GM18861 (cell line): ENCODE results near the gene DTD1.
"Not testable (repeated sequence)": the region's sequence is repeated elsewhere in the genome, so short reads cannot be mapped to it uniquely, and the experiment has no call there.

ENCODE experiments used
- ATAC-seq: cut with Tn5 transposase; IDR thresholded peaks from one replicate; pipeline ENCODE4 v1.9.1; 2021; ENCODE audit not compliant: unreplicated experiment

DTD1 gene

DNA sequence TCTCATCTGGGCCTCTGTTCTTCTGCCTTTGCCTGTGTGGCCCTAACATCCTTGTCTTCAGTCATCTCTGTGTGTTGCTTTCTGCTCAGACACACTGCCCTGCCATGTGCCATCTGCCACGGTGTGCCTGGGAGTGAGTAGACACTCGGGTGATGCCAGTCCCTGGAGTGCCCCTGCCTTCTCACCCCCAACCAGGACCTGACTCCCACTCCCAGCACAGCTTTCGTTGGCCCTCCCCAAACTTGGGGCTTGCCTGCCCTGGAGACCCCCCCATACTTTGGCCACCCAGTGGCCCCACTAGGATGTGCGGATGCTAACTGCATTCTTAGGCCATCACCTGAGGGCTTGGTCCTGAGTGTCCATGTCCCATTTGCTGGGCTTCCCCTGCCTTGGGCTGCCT, 149.3 kb downstream of the DTD1 start:
- ATAC-seq, result no peak

DNA sequence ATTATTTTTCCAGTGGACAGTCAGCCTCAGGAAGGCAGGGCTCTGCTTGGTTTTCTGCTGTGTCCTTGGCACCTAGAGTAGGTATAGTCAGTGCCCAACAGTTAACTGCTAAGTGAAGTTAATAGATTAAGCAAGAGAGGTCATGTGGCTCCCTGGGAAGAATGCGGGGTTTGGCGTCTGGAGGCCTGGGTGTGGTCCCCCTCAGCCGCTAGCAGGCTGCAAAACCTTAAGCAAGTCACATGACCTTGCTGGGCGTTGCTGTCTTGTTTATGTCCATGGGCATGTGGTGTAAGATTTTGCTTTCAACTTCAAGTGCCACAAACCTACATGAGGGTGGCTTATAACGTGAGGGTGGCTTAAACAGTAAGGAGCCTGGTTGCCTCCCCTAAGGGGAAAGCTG, 150.2 kb downstream of the DTD1 start:
- ATAC-seq, result no peak

DNA sequence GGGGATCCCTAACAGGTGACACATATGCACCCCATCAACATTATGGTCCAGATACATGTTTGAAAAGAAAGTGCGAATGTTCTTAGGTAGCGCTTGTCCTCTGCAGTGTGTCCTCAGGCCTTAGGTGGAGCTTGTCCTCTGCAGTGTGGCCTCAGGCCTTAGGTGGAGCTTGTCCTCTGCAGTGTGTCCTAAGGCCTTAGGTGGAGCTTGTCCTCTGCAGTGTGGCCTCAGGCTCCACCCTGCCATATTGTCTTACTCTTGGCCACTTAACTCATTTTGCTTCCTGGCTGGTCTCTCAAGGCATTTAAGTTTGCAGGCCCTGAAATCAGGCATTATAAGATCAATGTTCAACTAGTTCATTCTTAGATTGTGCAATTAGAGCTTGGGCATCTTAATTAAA, 151.0 kb downstream of the DTD1 start:
- ATAC-seq, result no peak

DNA sequence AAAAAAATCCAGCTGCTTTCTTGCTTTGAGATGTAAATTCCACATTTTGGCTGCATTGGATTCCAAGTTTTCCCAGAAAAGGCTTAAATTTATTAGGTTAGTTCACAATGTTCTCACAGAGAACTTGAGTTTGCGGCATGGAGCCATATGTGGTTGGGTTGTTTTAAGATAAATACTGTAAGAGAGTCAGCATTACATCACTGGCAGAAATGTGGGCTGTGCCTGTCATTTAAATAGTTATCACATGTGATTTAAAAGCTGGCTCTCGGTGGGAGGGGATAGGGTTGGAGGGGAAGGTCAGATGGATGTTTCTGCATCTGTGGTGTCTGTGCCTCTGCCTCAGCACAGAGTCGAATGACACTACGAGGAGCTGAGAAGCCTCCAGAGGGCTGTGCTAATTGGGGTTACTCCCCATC, 151.9 kb downstream of the DTD1 start:
- no peak for ATAC-seq

DNA sequence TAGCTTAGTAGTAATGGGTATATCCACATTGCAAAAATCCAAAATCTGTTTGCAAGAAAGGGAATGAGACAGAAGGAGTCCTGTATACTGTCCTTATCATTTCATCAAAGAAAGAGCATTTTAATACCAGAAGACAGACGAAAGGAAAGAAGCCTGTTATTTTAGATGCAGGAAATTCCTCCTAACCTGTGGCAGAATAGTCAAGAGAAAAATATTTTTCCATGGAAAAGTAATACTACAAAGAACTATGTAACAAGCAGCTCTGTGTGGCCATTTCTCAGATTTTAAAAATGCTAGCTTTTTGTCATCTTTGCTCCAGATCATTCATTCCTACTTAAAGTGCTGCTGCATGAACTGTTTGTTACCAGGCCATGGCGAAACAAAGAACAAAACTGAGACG, 152.9 kb downstream of the DTD1 start:
- no peak for ATAC-seq

DNA sequence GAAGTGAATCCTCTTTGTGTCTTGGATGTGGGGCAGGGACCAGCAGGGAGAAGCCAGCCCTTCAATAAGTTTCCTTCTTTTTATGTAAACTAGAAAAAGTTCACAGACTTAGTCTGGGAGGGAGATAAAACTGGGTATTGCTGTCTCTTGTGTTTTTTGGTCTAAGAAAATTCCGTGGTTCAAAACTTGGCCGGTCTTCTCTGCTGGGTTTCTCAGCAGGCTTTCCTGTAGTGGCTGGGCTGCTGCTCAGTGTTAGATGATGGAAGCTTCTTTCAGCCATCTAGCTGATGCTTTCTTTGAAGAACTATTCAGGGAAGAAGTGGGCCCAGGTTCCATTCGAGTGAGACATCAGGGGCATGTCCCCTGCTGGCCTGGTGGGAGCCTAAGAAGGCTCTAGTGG, 155.0 kb downstream of the DTD1 start:
- no peak for ATAC-seq

DNA sequence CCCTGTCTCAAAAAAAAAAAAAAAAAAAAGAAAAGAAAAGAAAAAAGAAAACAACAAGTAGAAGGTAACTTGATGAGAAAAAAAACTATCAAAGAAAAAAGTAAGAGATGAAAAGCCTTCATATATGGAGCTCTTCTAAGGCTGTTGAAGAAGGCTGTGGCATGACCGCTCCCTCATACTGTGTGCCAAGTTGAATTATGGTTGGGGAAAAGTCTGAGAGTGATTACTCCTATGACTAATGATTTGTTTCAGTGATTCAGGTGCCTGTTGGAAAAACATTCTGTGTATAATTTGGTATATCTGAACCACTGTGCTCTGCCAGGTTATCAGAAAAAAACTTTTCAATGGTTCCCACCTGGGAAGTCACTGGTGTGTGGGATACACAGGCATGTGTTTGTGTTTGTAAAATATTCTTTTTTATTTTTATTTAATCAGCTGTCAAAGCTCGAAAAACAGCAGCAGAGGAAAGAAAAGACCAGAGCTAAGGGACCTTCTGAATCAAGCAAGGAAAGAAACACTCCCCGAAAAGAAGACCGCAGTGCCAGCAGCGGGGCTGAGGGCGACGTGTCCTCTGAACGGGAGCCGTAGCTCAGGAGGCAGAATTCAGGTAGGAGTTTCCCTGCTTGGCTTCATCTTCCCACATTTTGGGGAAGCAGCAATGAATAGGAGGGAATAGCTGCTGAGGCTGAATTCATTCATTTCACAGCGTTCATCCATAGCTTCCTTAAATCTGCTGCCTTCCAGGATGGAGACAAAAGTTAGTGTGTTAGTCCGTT, 156.0 kb downstream of the DTD1 start:
- no peak for ATAC-seq

DNA sequence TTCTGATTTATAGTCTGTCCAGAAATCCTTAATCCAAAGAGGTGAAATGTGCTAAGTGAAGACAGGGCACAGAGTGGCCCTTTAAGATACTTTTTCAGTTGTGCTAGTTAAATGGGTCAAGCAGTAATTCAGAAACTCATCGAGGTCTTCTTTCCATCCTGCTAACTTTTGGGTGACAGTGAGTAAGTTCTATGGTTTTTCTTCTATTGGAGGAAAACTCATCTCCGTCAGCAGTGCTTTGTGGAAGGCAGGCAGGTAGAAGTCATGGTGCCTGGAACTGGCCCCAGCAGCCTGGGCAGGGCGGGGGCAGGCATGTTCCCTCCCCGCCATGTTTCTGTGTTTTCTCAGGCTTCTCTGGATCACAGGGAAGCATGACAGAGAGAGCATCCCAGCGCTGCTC, 159.2 kb downstream of the DTD1 start:
- ATAC-seq, result no peak

DNA sequence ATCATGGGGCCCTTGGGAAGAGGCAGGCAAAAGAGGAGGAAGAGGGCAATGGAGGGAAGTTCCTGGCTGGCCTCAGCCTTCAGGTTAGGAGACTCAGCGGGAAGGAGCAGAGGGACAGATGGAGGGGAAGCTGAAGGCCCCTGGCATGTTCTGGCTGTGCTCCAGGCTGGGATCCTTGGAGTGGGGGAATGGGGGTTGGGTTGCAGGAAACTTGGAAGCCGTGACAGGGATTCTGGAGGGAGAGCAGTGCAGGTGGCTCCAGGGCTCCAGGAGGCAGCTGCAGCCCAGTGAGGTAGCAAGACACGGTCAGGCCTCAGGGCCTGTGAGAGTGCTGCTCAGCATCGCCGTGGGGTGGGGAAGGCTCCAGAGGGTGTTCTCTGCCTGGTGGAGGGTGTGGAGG, 161.1 kb downstream of the DTD1 start:
- no peak for ATAC-seq

DNA sequence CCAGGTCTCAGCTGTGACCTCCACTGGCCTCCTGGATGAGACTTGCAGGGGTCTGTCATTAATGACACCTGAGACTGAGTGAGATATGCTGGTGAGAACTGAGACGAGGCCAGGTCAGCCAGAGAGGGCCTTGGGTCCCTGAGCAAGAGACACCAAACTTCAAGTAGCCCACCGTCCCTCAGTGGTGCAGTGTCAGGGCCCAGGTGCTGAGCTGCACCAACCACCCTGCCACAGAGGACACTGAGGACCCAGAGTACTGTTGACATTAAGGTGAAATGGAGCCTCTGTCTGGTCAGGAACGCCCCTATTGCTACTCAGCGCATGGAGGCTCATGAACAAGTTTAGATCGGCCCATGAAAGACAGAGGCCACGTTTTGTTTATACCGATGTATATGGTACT, 161.7 kb downstream of the DTD1 start:
- ATAC-seq, result no peak

DNA sequence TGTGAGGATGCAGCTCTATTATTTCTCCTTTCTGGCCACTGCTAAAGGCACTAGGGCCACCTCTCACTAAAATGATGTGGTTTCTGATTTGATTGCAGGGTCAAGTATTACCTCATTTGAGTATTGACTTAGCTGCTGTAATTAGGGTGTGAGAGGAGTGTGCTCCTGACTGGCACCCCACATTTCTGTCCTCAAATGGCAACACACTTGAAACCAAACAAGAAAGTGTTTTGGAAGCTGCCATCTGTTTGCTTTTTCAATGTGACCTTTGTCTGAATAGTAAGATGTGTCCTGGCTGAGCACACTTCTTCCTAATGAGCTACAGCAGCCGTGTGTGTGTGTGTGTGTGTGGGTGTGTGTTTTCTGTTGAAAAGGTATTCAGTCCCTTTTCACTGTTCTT, 162.9 kb downstream of the DTD1 start:
- no peak for ATAC-seq

DNA sequence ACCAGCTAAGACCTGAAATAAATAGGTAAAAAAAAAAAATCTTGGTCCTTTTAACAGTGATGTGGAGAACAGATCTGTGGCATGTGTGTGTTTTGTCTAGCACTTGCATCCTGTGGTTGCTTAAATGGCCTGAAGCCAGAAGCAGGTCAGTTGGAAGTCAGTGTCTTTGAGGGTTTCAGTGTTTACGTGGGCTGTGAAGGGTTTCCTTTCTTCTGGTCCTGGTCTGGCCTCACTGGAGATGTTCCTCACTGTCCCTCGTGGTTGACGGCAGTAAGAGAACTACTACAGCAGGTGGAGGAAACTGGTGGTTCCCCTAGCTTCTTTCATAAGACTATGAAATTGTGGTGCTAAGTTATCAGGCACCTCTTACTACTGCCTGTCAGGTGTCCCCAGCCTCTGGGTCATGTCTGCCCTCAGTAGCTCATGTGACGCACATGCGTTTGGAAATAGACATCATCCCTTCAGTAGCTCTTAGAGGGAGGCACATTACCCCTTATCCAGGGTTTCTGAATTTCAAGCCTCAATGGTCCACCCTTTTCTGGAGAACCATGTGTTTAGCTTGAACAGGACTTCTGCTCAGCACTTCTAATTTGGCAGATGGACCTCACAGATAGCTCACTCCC, 166.3 kb downstream of the DTD1 start:
- ATAC-seq, result peak; percentile 98

DNA sequence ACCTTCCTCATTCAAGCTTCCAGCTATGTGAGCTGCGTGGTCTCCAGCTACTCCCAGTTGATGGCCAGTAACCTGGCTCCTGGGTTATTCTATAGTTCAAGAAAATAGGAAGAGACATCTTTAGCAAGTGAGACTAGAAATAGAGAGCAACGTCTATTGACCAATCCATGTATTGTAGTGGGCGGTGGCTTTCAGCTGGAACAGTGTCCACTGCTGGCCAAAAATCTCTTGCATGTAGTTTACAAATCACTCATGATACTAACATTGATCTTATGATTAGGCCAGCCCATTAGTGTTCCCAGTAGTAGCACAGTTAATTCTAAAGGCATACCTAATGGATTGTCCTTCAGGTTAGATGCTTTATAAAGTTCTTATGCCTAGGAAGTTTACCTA, 166.8 kb downstream of the DTD1 start:
- no peak for ATAC-seq

DNA sequence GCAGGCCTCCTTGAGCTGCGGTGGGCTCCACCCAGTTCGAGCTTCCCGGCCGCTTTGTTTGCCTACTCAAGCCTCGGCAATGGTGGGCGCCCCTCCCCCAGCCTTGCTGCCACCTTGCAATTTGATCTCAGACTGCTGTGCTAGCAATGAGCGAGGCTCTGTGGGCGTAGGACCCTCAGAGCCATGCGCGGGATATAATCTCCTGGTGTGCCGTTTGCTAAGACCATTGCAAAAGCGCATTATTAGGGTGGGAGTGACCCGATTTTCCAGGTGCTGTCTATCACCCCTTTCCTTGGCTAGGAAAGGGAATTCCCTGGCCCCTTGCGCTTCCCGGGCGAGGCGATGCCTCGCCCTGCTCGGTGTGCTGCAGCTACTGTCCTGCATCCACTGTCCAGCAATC, 173.0 kb downstream of the DTD1 start:
- ATAC-seq, result not testable (repeated sequence)

DNA sequence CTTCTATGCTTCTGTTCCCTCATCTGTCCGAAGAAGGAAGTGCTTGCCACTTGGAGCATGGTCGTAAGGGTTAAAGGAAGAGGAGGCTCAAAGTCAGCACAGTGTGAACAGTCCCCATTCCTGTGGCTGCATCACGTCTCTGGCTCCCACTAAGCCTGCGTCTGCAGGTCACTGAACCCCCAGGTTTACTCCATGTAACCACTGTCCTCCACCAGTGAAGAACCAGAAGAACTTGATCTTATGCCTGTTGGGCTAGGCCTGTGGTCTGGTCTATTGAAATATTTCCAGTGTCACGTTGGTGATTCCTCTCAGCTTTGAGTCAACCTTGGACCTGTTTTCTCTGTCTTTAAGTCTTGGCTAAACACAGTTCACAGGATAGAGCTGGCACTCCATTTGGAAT, 179.8 kb downstream of the DTD1 start:
- ATAC-seq, result no peak

DNA sequence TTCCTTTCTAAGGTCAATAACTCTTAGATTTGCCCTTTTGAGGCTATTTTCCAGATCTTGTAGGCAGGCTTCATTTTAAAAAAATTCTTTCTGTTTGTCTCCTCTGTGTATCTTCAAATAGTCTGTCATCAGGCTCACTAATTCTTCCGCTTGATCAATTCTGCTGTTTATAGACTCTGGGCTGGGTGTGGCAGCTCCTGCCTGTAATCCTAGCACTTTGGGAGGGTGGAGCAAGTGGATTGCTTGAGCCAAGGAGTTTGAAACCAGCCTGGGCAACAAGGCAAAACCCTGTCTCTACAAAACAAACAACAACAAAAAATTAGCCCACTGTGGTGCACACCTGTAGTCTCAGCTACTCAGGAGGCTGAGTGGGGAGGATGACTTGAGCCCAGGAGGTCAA, 185.7 kb downstream of the DTD1 start:
- no peak for ATAC-seq

DNA sequence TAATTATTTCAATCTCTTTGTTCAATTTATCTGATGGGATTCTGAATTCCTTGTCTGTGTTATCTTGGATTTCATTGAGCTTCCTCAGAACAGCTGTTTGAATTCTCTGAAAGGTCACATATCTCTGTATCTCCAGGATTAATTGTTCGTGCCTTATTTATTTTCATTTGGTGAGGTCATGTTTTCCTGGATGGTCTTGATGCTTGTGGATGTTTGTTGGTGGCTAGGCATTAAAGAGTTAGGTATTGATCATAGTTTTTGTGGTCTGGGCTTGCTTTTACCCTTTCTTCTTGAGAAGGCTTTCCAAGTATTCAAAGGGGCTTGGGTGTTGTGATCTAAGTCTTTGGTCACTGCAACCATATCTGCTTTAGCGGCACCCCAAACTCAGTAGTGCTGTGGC, 186.4 kb downstream of the DTD1 start:
- no peak for ATAC-seq

DNA sequence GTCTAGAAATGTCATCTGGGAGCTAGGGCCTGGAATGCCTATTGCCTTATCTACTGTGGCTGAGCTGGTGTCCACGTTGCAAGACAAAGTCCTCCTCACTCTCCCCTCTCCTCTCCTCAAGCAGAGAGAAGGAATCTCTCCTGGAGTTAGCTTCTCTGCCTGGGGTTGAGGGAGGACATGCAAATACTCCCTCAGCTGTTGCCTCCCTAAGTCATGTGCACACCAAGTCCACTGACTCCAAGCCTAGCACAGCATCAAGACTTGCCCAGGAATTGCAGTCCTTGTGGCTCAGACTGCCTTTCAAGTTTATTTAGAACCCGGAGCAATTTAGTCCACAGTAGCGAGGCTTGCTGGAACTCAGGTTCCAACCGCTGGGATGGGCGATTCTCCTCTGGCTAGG, 187.8 kb downstream of the DTD1 start:
- no peak for ATAC-seq

DNA sequence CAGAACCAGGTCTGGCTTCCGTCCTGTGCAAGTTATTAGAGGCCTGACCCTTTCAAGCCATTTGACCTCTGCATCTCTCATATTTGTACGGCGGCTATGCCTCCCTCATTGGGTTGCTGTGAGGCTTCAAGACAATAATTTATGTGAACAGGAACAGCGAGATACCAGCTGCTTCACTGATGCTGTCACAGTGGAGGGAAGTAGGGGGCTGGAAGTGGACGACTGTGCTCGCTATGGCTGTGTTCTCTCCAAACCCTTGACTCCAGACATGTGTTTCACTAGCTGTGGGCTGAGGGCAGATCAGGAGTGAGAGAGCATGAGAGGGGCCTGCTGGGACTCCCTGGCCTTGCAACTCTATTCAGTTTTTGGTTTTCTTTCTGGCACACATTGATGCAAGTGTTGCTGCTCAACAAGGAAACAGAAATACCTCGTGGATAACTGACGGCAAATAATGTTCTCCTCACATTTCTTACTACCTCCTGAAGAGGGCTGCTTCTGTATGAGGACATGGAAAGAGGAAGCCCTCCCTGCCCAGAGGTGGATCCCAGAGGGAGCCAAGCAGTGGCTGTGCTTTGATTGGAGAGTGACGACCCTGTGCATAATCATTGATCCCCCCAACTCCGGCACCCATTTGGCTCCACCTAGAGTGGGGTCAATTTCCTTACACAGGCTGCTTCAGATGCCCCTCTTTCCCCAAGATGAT, 191.0 kb downstream of the DTD1 start:
- no peak for ATAC-seq

DNA sequence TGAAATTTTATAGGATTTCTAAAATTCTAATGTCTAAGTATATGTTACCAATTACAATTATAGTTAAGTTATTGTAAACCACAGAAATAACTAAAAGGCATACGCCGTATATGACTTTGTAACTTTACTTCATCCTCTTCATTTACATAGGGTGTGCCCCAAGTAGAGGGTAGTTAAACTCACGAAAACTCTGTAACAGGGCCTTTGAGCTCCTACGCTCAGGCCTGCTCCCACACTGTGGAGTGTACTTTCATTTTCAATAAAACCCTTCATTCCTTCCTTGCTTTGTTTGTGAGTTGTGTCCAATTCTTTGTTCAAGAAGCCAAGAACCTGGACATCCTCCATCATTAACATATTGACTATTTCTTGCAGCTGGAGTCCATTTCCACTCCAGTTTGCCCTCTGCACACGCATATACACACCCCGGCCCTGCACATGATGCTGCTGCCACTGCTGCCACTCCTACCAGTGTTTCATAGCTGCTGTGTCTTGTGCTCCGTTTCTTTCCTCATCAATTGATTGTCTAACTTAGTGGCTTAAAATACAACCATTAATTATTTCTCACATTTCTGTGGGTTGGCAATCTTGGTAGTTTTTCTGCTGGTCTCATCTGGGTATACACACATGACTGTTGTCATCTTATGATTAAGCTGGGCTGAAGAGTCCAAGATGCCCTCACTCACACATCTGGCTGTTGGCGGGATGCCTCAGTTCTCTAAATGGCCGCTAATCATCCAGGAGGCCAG, 192.7 kb downstream of the DTD1 start:
- ATAC-seq, result no peak

DNA sequence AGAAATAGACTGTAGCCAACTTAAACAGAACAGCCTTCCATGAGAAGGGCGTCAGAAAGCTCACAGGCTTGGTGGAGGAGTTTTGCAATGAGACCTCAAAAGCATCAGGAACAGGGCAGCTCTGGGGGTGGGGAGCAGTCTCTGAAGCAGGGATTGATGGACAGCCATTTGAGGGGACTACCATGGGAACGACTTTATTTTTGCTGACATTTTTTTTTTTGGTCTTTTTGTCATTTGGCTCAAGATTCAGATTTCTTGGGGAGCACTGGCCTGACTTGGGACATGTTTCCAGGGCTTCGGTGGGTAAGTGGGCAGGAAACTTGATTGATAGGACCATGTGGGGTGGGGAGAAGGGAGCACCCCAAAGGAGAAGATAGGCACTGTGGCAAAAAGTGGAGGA, 193.7 kb downstream of the DTD1 start:
- ATAC-seq, result no peak
